GM15510 (cell line): ENCODE measurements around the gene SLC13A2.

ENCODE experiments used
- POLR2A ChIP-seq: IDR thresholded peaks from 3 replicates; pipeline ENCODE4 v1.6.1; 2011; ENCODE audit warnings: borderline replicate concordance; ENCODE audit not compliant: insufficient read length; ENCODE audit errors: extremely low read depth

SLC13A2 gene, protein sequence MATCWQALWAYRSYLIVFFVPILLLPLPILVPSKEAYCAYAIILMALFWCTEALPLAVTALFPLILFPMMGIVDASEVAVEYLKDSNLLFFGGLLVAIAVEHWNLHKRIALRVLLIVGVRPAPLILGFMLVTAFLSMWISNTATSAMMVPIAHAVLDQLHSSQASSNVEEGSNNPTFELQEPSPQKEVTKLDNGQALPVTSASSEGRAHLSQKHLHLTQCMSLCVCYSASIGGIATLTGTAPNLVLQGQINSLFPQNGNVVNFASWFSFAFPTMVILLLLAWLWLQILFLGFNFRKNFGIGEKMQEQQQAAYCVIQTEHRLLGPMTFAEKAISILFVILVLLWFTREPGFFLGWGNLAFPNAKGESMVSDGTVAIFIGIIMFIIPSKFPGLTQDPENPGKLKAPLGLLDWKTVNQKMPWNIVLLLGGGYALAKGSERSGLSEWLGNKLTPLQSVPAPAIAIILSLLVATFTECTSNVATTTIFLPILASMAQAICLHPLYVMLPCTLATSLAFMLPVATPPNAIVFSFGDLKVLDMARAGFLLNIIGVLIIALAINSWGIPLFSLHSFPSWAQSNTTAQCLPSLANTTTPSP

DNA sequence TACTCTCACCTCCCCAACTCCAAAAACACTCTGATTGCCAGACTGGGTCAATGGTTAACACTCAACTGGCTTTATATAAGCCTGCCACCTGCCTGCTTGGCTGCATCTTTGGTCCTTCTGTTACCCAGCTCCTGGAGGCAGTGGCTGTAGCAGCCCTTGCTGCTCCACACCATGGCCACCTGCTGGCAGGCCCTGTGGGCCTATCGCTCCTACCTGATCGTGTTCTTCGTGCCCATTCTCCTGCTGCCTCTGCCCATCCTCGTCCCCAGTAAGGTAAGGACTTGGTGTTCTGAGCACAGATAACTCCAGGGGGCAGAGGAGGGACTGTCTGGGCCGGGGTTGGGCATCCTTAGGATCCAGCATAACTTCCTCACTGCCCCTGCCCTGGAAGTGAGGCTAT, at the start of gene SLC13A2:
Gene SLC13A2, plus strand, starts transcription at position 103 of the 400 bp plus-strand sequence. Its CDS starts 69 bp downstream, at position 172.
- no peak for TF ChIP-seq POLR2A

DNA sequence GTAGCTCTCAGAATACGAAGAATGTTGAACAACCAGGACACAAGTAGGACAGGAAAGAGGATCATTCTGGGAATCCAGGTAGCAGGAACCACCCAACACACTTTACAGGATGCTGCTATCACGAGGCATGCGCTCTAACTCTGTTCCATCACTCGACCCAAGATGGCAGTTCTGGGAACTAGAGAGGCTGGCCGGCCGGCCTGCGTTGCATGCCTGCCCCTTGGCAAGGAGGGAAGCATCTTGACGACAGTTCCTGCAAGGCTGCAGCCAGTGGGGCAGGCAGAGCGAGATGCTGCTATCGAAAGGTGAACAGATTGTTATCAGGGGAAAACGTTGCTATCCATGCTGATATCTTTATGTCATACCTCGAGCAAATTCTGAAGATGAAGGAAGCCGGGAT, 48.2 kb upstream of the SLC13A2 start:
- TF ChIP-seq POLR2A = no peak

DNA sequence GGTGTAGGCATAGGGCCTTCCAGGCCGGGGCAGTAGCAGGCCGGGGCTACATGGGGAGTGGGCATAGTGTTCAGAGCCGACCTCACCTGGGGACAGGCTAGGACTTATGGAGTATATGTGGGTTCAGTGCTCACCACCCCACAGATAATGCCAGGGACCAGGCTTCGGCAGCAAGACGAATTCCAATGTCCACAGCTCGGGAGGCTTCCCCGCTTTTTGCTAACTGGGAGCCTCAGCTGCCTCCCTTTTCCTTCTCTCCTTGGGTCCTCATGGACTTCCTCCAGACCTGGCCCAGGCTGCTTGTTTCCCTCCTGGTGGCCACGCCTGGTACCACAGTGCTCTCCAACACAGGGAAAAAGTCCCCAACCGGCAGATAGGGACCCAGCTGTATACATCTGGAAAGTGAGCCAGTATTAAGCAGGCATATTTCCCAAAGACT, 47.3 kb upstream of the SLC13A2 start:
- TF ChIP-seq POLR2A = no peak

- TF ChIP-seq POLR2A = no peak
Observed at GRCh38 chr17:28427371-28427770, 46.1 kb upstream of the SLC13A2 start.

- TF ChIP-seq POLR2A = no peak
Observed at GRCh38 chr17:28433721-28434120, 39.7 kb upstream of the SLC13A2 start.

DNA sequence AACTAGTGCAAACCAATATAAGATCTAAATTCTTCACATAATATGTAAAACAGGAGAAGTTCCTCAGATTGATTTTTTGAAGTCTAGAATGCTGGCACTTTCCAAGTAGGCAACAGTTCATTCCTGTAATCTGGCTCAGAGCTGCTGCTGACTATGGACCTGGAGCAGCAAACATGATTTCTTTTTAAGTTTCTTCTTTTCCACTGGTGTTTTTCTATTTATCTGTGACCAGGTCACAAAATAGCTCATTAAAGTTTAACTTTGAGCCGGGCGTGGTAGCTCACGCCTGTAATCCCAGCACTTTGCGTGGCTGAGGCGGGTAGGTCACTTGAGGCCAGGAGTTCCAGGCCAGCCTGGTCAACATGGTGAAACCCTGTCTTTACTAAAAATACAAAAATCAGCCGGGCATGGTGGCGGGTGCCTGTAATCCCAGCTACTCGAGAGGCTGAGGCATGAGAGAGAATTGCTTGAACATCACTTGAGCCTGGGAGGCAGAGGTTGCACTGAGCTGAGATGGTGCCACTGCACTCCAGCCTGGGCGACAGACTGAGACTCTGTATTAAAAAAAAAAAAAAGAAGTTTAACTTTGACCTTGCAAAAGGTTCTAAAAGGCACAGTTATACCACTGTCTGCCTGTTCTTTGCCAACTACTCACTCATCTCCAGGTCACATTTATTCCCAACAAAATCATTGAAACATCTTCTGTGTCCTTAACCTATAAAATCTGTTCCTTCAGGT, 29.4 kb upstream of the SLC13A2 start:
- no peak for TF ChIP-seq POLR2A

DNA sequence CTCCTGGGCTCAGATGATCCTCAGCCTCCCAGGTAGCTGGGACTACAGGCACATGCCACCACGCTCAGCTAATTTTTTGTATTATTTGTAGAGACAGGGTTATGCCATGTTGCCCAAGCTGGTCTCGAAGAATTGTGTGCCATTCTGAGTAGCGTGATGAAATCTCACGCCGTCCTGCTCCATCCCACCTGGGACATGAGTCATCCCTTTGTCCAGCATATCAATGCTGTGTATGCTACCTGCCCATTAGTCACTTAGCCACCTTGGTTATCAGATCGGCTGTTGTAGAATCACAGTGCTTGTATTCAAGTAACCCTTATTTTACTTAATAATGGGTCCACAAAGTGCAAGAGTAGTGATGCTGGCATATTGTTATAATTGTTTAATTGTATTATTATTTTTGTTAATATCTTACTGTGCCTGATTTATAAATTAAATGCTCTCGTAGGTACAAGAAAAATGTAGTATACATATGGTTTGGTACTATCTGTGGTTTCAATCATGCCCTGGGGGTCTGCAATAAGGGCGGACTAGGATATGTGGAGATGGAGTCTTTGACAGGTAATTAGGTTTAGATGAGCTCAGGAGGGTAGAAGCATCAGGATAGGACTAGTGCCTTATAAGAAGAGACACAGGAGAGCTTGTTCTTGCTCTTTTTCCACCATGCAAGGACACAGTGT, 26.6 kb upstream of the SLC13A2 start:
- no peak for TF ChIP-seq POLR2A

- TF ChIP-seq POLR2A = no peak
Observed at GRCh38 chr17:28447396-28447760, 26.1 kb upstream of the SLC13A2 start.

DNA sequence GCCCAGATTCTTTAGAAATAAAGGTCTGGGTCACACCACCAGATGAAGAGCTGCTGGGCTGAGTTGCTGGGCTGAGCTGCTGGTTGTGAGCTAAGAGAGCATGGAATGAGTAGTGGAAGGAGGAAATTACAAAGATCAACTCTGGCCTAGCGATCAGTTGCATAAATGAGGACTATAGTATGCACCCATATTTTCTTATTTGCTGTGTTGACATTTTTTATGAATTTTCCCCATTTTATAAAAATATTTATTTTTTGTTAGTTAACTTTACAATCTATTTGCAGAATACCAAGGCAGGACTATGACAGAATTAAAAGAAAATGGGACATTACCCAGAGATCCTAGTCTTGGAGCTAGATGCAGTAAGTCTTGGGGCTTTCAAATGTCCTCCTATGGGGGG, 23.6 kb upstream of the SLC13A2 start:
- TF ChIP-seq POLR2A = no peak

GRCh38 chr17:28457890-28458289, 15.6 kb upstream of the SLC13A2 start:
- no peak for TF ChIP-seq POLR2A

GRCh38 chr17:28460901-28461300, 12.5 kb upstream of the SLC13A2 start:
- TF ChIP-seq POLR2A = no peak

DNA sequence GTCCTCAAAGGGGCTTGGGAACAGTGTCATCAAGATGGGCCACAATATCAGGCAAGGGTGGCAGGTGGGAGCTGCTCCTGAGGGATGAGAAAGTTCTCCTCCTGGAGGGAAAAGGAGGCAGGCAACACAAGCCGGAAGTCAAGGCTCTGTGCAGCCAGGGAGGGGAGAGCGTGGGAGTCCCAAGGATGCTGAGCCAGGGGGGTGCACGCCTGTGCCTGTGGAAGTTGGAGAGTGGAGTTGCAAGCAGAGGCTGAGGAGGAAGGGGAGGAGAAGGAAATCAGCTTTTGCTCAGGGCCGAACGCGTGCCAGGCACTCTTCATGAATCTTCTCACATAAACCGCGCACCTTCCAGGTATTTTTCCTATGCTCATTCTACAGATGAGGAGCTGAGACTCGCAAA, 7.4 kb upstream of the SLC13A2 start:
- TF ChIP-seq POLR2A = no peak

DNA sequence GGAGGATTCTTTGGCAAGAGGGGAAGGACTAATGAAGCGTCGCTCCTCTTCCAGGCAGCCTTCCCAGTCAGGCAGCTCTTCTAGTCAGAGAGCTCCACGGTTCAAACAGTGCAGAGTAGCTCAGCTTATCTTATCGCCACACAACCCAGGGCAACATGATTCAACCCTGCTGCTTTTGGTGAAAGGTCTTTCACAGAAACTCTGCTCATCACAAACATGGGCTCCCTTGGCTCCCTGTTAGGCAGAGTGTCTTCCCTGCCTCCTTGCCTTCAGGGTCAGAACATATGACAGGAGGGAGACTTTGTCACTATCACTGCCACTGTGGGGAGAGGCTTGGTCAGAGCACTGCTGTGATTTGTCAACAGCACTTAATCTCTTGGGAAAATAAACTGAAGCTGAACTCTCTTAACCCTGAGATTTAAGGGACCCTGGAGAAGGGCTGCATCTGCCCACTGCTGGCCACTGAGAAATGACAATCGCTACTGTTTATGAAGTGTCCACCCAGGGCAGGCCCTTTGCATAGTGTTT, 6.9 kb upstream of the SLC13A2 start:
- TF ChIP-seq POLR2A = no peak

GRCh38 chr17:28467456-28468025, 5.9 kb upstream of the SLC13A2 start:
- TF ChIP-seq POLR2A = no peak
